Measurements from ENCODE around the gene UNC13C. TPM values are rescaled to one million over a fixed set of nuclear protein-coding genes. Genes with fewer than 3 reads are reported as not detected.

Gene UNC13C
- total RNA-seq, 1 donor from 2014 or later, result not detected

GRCh38 chr15:54605043-54605442 is 626.8 kb downstream of the UNC13C start:
- Histone ChIP-seq H3K27ac (no peak overlapping the region), H3K36me3 (no peaks in the 10 kb centered on the region), H3K9me3 (no peaks in the 10 kb centered on the region), H3K4me1 (no peaks in the 10 kb centered on the region), H3K4me3 (no peak overlapping the region), H3K27me3 (no peaks in the 10 kb centered on the region)
- no peak for TF ChIP-seq POLR2A (IDR thresholded peaks at IDR 0.05)
- TF ChIP-seq CTCF (IDR thresholded peaks at IDR 0.05), result no peak
- TF ChIP-seq POLR2AphosphoS5 (IDR thresholded peaks at IDR 0.05; ENCODE audit: insufficient read depth in 1 of 2, low read depth in 1 of 2), result no peak
- no peak for DNase-seq (ENCODE audit: extremely low spot score in 2 of 2)
- intact Hi-C loops (cut with DNase I), result no loop called here

- Histone ChIP-seq H3K4me3 (no peak overlapping the region), H3K27me3 (no peaks in the 10 kb centered on the region), H3K27ac (no peak overlapping the region), H3K9me3 (no peaks in the 10 kb centered on the region), H3K4me1 (no peaks in the 10 kb centered on the region), H3K36me3 (no peaks in the 10 kb centered on the region)
- DNase-seq (ENCODE audit: extremely low spot score in 2 of 2), result no peak
- TF ChIP-seq CTCF (IDR thresholded peaks at IDR 0.05) (no peak), POLR2A (IDR thresholded peaks at IDR 0.05) (no peak), POLR2AphosphoS5 (IDR thresholded peaks at IDR 0.05; ENCODE audit: insufficient read depth in 1 of 2, low read depth in 1 of 2) (no peak)
- intact Hi-C loops (cut with DNase I), result no loop called here
Observed at GRCh38 chr15:54605556-54605955, 627.3 kb downstream of the UNC13C start.

GRCh38 chr15:54608876-54609835 is 630.9 kb downstream of the UNC13C start:
- TF ChIP-seq POLR2A (IDR thresholded peaks at IDR 0.05), result no peak
- TF ChIP-seq CTCF (IDR thresholded peaks at IDR 0.05), result no peak
- no peak for TF ChIP-seq POLR2AphosphoS5 (IDR thresholded peaks at IDR 0.05; ENCODE audit: insufficient read depth in 1 of 2, low read depth in 1 of 2)
- intact Hi-C loops (cut with DNase I), result no loop called here
- H3K9me3 ChIP-seq, result no peaks in the 10 kb centered on the region
- no peaks in the 10 kb centered on the region for H3K36me3 ChIP-seq
- no peak for DNase-seq (ENCODE audit: extremely low spot score in 2 of 2)
- H3K4me3 ChIP-seq, result no peak overlapping the region
- H3K27me3 ChIP-seq, result no peaks in the 10 kb centered on the region
- H3K4me1 ChIP-seq, result no peaks in the 10 kb centered on the region
- H3K27ac ChIP-seq, result no peak overlapping the region

GRCh38 chr15:54618120-54618519 is 639.9 kb downstream of the UNC13C start:
- H3K4me3 ChIP-seq, result no peak overlapping the region
- no peaks in the 10 kb centered on the region for H3K36me3 ChIP-seq
- H3K27me3 ChIP-seq, result no peaks in the 10 kb centered on the region
- H3K27ac ChIP-seq, result no peak overlapping the region
- TF ChIP-seq CTCF (IDR thresholded peaks at IDR 0.05) (no peak), POLR2AphosphoS5 (IDR thresholded peaks at IDR 0.05; ENCODE audit: insufficient read depth in 1 of 2, low read depth in 1 of 2) (no peak), POLR2A (IDR thresholded peaks at IDR 0.05) (no peak)
- DNase-seq (ENCODE audit: extremely low spot score in 2 of 2), result no peak
- H3K4me1 ChIP-seq, result no peaks in the 10 kb centered on the region
- intact Hi-C loops (cut with DNase I), result no loop called here
- H3K9me3 ChIP-seq, result no peaks in the 10 kb centered on the region

- no peaks in the 10 kb centered on the region for H3K4me1 ChIP-seq
- H3K36me3 ChIP-seq, result no peaks in the 10 kb centered on the region
- no peak for DNase-seq (ENCODE audit: extremely low spot score in 2 of 2)
- H3K9me3 ChIP-seq, result no peaks in the 10 kb centered on the region
- intact Hi-C loops (cut with DNase I), result no loop called here
- no peak for TF ChIP-seq POLR2A (IDR thresholded peaks at IDR 0.05)
- TF ChIP-seq POLR2AphosphoS5 (IDR thresholded peaks at IDR 0.05; ENCODE audit: insufficient read depth in 1 of 2, low read depth in 1 of 2), result no peak
- TF ChIP-seq CTCF (IDR thresholded peaks at IDR 0.05), result no peak
- H3K4me3 ChIP-seq, result no peak overlapping the region
- no peak overlapping the region for H3K27ac ChIP-seq
- no peaks in the 10 kb centered on the region for H3K27me3 ChIP-seq
Observed at GRCh38 chr15:54619180-54619579, 640.9 kb downstream of the UNC13C start.

Measured in vagina (tissue), 2 donors.